WTC11 (cell line): ENCODE measurements around the gene E2F4.

Source experiments
- AFF4 ChIP-seq: sonication (generic); formaldehyde crosslinking; IDR thresholded peaks from 2 replicates; pipeline ENCODE4 v1.8.1; 2023; ENCODE audit warnings: mild to moderate bottlenecking, missing genetic modification reagents, borderline replicate concordance
- AR ChIP-seq: fragments of 250-450 bp; sonication (Bioruptor Pico); IDR thresholded peaks from 2 replicates; pipeline ENCODE4 v1.9.0; 2021; ENCODE audit warnings: mild to moderate bottlenecking
- ATF2 ChIP-seq: sonication (generic); formaldehyde crosslinking; IDR thresholded peaks from 2 replicates; pipeline ENCODE4 v1.8.1; 2022; ENCODE audit warnings: low read depth, missing genetic modification reagents, borderline replicate concordance
- CTCF ChIP-seq: fragments of 200-600 bp; IDR thresholded peaks from 2 replicates; pipeline ENCODE4 v1.8.0; 2022; ENCODE audit warnings: antibody characterized with exemption
- E2F1 ChIP-seq: sonication (generic); formaldehyde crosslinking; IDR thresholded peaks from 2 replicates; pipeline ENCODE4 v1.8.0; 2022; ENCODE audit warnings: mild to moderate bottlenecking, missing genetic modification reagents
- FOXP4 ChIP-seq: sonication (generic); formaldehyde crosslinking; IDR thresholded peaks from 2 replicates; pipeline ENCODE4 v1.8.0; 2022; ENCODE audit warnings: mild to moderate bottlenecking, missing genetic modification reagents
- IRF2 ChIP-seq: sonication (generic); formaldehyde crosslinking; IDR thresholded peaks from 2 replicates; pipeline ENCODE4 v1.8.0; 2022; ENCODE audit warnings: low read depth, missing genetic modification reagents, borderline replicate concordance
- NFYB ChIP-seq: sonication (generic); formaldehyde crosslinking; conservative IDR thresholded peaks from 2 replicates; pipeline ENCODE4 v1.8.0; 2022; ENCODE audit warnings: low read depth, missing genetic modification reagents
- PREB ChIP-seq: sonication (generic); formaldehyde crosslinking; IDR thresholded peaks from 2 replicates; pipeline ENCODE4 v1.8.1; 2022; ENCODE audit warnings: mild to moderate bottlenecking, missing genetic modification reagents, moderate library complexity, borderline replicate concordance
- STAT6 ChIP-seq: sonication (generic); formaldehyde crosslinking; conservative IDR thresholded peaks from 2 replicates; pipeline ENCODE4 v1.8.1; 2023; ENCODE audit warnings: mild to moderate bottlenecking, low read depth, missing genetic modification reagents, moderate library complexity
- USF2 ChIP-seq: sonication (generic); formaldehyde crosslinking; IDR thresholded peaks from 2 replicates; pipeline ENCODE4 v1.8.1; 2023; ENCODE audit warnings: mild to moderate bottlenecking, missing genetic modification reagents, moderate library complexity
- ZNF121 ChIP-seq: sonication (generic); formaldehyde crosslinking; IDR thresholded peaks from 2 replicates; pipeline ENCODE4 v1.8.0; 2023; ENCODE audit warnings: missing genetic modification reagents
- ZNF219 ChIP-seq: sonication (generic); formaldehyde crosslinking; IDR thresholded peaks from 2 replicates; pipeline ENCODE4 v1.8.0; 2023; ENCODE audit warnings: missing genetic modification reagents, mild to moderate bottlenecking, borderline replicate concordance

GRCh38 chr16:67169011-67169451 is 22.9 kb upstream of the E2F4 start:
- TF ChIP-seq CTCF (no peak), PREB (CRISPR knock-in tag) (no peak), E2F1 (CRISPR knock-in tag) (no peak), STAT6 (no peak), ZNF219 (no peak), AFF4 (CRISPR knock-in tag) (no peak), AR (no peak), ATF2 (CRISPR knock-in tag) (no peak), USF2 (no peak), IRF2 (no peak), FOXP4 (CRISPR knock-in tag) (no peak), ZNF121 (CRISPR knock-in tag) (no peak), NFYB (CRISPR knock-in tag) (no peak)
